HFFc6 (cell line): Measurements from ENCODE around the gene CAMK2B. TPM values are rescaled to one million over a fixed set of nuclear protein-coding genes. Genes with fewer than 3 reads are reported as not detected.

Experiments
- DNase-seq: peaks from one replicate; pipeline ENCODE4 v3.0.0-alpha.2; 2018
- H3K27ac Mint-ChIP-seq: 2 replicates; pipeline ENCODE4 v1.8.0; 2020; ENCODE audit warnings: mild to moderate bottlenecking, mixed read lengths
- H3K27me3 Mint-ChIP-seq: 2 replicates; pipeline ENCODE4 v1.8.0; 2021; ENCODE audit warnings: mild to moderate bottlenecking, moderate library complexity, mixed read lengths; ENCODE audit not compliant: insufficient read depth
- H3K36me3 Mint-ChIP-seq: 2 replicates; pipeline ENCODE4 v1.8.0; 2021; ENCODE audit warnings: low read depth, mixed read lengths
- H3K4me1 Mint-ChIP-seq: 2 replicates; pipeline ENCODE4 v1.8.0; 2020; ENCODE audit warnings: low read depth, mixed read lengths
- H3K4me3 Mint-ChIP-seq: 2 replicates; pipeline ENCODE4 v1.8.0; 2020; ENCODE audit warnings: mild to moderate bottlenecking, moderate library complexity, mixed read lengths
- H3K9me3 Mint-ChIP-seq: 2 replicates; pipeline ENCODE4 v1.8.0; 2020; ENCODE audit warnings: mild to moderate bottlenecking, mixed read lengths
- total RNA-seq, 6 experiments: library from RNA; stranded (reverse); fragmentation: NEBNext Ultra II Directional; extraction: Animal tissue kit (Norgen Biotek cat#: 25700); gene quantifications; 2 replicates in 1 of 6; 3 replicates in 5 of 6; pipeline ENCODE4 v1.2.3, GENCODE V29; 2021
- TF ChIP-seq, protein P1 (sequence below): fragments of 200-600 bp; sonication (generic); IDR thresholded peaks from 2 replicates; pipeline ENCODE4 v1.5.0; 2021; ENCODE audit warnings: antibody characterized with exemption, mild to moderate bottlenecking

The CAMK2B gene
- total RNA-seq, 6 experiments from 2014 or later = 0.11 to 0.41 TPM; not detected in 4

DNA sequence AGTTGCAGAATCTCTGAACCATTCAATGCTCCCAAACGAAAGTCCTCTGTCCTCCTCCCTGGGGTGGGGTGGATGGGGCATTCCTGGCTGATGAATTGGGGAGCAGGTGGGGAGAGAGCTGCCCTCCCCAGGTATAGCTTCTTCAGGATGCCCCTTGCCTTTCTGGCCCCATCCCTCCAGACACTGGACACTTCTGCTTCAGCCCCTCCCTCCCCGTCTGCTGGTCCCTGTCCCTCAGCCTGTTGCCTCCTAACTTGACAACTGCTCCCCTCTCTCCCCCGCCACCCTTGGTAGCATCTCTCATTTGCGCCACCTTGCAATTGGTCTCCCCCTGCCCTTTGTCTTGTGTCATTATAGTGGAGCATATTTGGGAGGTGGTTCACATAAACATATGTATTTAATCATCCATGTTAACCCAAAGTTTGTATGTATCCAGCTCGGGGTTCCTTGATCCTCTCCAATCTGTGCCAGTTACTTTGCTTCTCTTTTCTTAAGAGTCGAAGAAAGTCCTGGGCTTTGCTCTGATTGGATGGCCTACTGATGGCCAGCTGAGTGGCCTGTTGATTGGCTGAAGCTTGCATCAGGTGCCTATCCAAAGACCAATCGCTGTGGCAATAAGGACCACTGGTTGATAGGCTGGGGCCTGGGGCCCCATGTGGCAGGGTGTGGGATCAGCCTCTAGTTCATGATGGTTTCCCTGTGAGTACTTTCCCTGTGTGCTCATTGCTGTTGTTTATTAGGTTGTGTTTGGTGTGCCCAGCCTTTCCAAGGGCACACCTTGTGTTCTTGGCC, 132.2 kb downstream of the CAMK2B start:
- Mint-ChIP-seq H3K27me3 (peaks cover 7% of the 10 kb centered on the region), H3K4me3 (no peak overlapping the region), H3K27ac (no peak overlapping the region; the same call in 1 of the 2 replicates), H3K4me1 (peaks cover 24% of the 10 kb centered on the region), H3K36me3 (peaks cover 5% of the 10 kb centered on the region; the same call in 1 of the 2 replicates), H3K9me3 (no peaks in the 10 kb centered on the region)
- no peak for DNase-seq
- TF ChIP-seq, protein P1, sequence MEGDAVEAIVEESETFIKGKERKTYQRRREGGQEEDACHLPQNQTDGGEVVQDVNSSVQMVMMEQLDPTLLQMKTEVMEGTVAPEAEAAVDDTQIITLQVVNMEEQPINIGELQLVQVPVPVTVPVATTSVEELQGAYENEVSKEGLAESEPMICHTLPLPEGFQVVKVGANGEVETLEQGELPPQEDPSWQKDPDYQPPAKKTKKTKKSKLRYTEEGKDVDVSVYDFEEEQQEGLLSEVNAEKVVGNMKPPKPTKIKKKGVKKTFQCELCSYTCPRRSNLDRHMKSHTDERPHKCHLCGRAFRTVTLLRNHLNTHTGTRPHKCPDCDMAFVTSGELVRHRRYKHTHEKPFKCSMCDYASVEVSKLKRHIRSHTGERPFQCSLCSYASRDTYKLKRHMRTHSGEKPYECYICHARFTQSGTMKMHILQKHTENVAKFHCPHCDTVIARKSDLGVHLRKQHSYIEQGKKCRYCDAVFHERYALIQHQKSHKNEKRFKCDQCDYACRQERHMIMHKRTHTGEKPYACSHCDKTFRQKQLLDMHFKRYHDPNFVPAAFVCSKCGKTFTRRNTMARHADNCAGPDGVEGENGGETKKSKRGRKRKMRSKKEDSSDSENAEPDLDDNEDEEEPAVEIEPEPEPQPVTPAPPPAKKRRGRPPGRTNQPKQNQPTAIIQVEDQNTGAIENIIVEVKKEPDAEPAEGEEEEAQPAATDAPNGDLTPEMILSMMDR = no peak

DNA sequence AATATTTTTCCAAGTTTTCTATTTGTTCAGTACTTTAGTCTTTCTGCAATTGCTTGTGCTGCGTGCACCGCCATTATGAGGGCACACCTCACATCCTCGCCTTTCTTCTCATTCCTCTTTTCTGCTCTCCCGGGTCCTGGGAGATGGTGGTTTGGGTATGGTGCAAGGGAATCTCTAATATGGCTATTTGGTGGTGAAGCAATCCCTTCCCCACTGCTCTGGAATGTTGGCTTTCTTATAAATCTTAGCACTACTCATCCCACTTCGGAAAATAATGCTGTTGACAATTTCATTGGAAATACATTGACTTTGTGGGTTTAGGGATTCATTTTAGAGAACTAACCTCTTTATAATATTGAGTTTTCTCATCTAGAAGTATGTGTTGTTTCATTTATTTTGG, 134.2 kb downstream of the CAMK2B start:
- Mint-ChIP-seq H3K4me3 (no peak overlapping the region), H3K36me3 (peaks cover 5% of the 10 kb centered on the region; the same call in 1 of the 2 replicates), H3K27ac (no peak overlapping the region), H3K4me1 (peaks cover 19% of the 10 kb centered on the region), H3K27me3 (peaks cover 7% of the 10 kb centered on the region; the same call in 1 of the 2 replicates), H3K9me3 (no peaks in the 10 kb centered on the region)
- no peak for DNase-seq
- TF ChIP-seq, protein P1 = no peak

DNA sequence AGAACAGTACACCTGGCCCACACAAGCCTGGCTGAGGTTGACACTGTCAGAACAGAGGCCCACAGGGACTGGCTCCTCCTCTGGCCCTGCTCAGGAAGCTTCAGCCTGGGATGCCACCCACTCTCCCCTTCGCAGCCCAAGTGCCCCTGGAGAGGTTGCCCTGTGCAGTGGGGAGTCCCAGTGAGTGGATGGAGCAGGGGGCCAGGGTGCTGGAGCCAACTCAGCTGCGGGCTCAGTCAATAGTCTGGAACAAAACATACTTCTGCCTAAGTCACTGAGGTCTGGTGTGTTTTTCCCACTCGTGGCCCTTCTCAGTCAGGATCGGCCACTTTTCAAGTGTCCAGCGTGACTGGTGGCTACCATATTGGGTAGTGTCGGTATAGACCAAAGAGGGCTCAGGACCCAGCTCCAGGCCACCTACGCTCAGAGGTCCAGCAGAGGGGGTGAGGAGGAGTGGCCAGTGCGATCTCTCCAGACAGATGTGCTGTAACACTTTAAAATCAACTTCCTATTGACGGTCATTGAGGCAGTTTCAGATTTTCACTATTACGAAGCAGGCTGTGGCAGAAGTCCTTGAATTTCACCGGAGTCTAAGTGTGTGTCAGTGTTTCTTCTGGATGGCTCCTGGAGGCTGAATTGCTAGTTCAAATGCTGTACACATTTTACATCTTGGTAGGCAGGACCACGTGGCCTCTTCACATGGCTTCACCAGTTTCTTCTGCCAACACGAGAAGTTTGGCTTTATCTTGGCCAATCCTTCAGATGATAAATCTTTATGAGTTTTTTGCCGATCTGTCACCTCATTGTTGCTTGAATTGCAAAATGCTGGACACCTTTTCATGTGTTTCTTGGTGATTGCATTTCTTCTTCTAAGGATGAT, 135.2 kb downstream of the CAMK2B start:
- H3K9me3 Mint-ChIP-seq = no peaks in the 10 kb centered on the region
- peaks cover 7% of the 10 kb centered on the region; the same call in 1 of the 2 replicates for H3K27me3 Mint-ChIP-seq
- DNase-seq = no peak
- peaks cover 11% of the 10 kb centered on the region for H3K4me1 Mint-ChIP-seq
- H3K27ac Mint-ChIP-seq = no peak overlapping the region
- TF ChIP-seq, protein P1 = no peak
- H3K36me3 Mint-ChIP-seq = peaks cover 5% of the 10 kb centered on the region; the same call in 1 of the 2 replicates
- no peak overlapping the region for H3K4me3 Mint-ChIP-seq

DNA sequence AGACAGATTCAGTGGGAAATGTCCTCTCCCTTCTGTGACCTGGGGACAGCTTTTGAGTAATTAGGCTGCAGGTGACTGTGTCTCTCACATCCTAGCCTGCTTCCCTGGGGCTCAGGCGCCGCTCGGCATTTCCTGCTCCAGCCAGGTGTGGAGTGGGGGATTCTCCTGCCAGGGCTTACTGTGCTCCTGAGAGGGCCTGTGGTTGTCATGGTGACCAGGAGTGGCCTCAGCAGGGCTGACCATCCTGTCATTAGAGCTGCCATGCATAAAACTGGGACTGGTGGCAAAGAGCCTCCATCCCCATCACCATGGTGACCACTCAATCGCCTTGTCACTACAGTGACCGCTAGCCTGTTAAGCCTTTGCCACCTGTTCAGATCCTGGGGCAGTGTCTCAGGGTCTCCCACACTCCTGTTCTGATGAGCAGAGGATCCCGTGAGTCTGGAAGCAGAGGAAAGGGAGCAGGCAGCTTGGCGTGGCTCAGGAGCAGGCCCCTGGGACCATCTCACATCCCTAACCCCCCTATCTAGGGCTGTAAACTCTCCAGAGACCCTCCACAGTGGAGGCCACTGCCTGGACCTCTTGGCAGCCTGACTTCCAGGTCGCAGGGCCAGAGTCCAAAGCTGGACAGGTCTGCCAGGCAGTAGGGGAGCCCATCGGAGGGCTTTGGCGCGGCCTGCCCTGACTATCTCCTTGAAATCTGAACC, 136.0 kb downstream of the CAMK2B start, which contains the start of gene GCK:
Gene GCK, minus strand, starts transcription at position 154 of the 707 bp plus-strand sequence. CDS start 486 bp downstream, outside the sequence.
- H3K4me3 Mint-ChIP-seq = no peak within 1 kb of the TSS
- no peak for DNase-seq
- H3K27me3 Mint-ChIP-seq = peaks cover 7% of the 10 kb centered on the region; the same call in 1 of the 2 replicates
- TF ChIP-seq, protein P1 = no peak
- no peaks in the 10 kb centered on the region for H3K9me3 Mint-ChIP-seq
- H3K36me3 Mint-ChIP-seq = peaks cover 5% of the 10 kb centered on the region; the same call in 1 of the 2 replicates
- H3K4me1 Mint-ChIP-seq = peaks cover 18% of the 10 kb centered on the region
- H3K27ac Mint-ChIP-seq = no peak within 1 kb of the TSS
